Epidermal melanocyte (primary cell): ENCODE results near the gene UCKL1.

Experiments
- DNase-seq: peaks from one replicate; pipeline ENCODE4 v3.0.0; 2011; ENCODE audit warnings: low spot score; ENCODE audit not compliant: insufficient read length

UCKL1 gene

GRCh38 chr20:63944078-63944941 is 11.9 kb downstream of the UCKL1 start:
- DNase-seq = no peak

GRCh38 chr20:63943808-63944077 is 12.5 kb downstream of the UCKL1 start:
- DNase-seq = no peak

- DNase-seq = no peak
Observed at GRCh38 chr20:63942969-63943807, 13.0 kb downstream of the UCKL1 start.

GRCh38 chr20:63942250-63942951 is 13.8 kb downstream of the UCKL1 start:
- DNase-seq = no peak

- DNase-seq = peak; percentile 88
Observed at GRCh38 chr20:63941282-63942081, 14.7 kb downstream of the UCKL1 start.

- no peak for DNase-seq
Observed at GRCh38 chr20:63940472-63941266, 15.5 kb downstream of the UCKL1 start.

GRCh38 chr20:63940071-63940471 is 16.1 kb downstream of the UCKL1 start:
- no peak for DNase-seq

- no peak for DNase-seq
Observed at GRCh38 chr20:63939061-63939935, 16.9 kb downstream of the UCKL1 start.

GRCh38 chr20:63937596-63937995 is 18.6 kb downstream of the UCKL1 start:
- DNase-seq = no peak

GRCh38 chr20:63935447-63935846 is 20.8 kb downstream of the UCKL1 start:
- DNase-seq = no peak

- DNase-seq = peak; percentile 12
Observed at GRCh38 chr20:63934271-63935068, 21.7 kb downstream of the UCKL1 start.

GRCh38 chr20:63933646-63934045 is 22.6 kb downstream of the UCKL1 start:
- peak; percentile 16 for DNase-seq

GRCh38 chr20:63932606-63933160 is 23.5 kb downstream of the UCKL1 start:
- DNase-seq = peak; percentile 9

GRCh38 chr20:63931735-63932134 is 24.5 kb downstream of the UCKL1 start:
- peak; percentile 12 for DNase-seq

GRCh38 chr20:63930971-63931553 is 25.2 kb downstream of the UCKL1 start:
- DNase-seq = no peak

GRCh38 chr20:63929473-63929883 is 26.7 kb downstream of the UCKL1 start:
- DNase-seq = peak; percentile 14

GRCh38 chr20:63929071-63929470 is 27.1 kb downstream of the UCKL1 start:
- no peak for DNase-seq

GRCh38 chr20:63926298-63926697 is 29.9 kb downstream of the UCKL1 start:
- DNase-seq = peak; percentile 4
